GM19240 (cell line): Measurements from ENCODE around the gene RAI1.

Experiments
- DNase-seq: peaks from one replicate; pipeline ENCODE4 v3.0.0; 2011; ENCODE audit warnings: low spot score; ENCODE audit not compliant: insufficient read length

RAI1 gene

GRCh38 chr17:17698371-17698770 is 17.1 kb downstream of the RAI1 start:
- no peak for DNase-seq

GRCh38 chr17:17698869-17699351 is 17.7 kb downstream of the RAI1 start:
- no peak for DNase-seq

DNA sequence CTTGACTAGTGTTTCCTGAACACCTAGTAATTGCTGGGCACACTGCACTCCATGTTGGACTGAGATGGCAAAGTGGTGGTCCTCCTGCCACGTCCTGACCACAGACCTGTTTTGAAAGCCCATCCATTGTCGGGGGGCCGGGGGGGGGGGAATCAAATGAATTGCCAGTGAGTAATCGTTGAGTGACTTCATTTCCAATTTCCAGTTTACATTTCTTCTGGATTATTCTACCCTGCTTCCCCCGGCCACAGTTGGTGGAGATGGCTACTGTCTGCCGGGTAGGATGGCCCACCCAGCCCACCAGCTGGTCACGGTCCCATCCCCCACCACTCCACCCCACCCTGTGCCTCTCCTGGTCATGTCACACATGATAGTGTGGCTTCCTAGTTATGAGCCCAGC is 18.2 kb downstream of the RAI1 start:
- no peak for DNase-seq

DNA sequence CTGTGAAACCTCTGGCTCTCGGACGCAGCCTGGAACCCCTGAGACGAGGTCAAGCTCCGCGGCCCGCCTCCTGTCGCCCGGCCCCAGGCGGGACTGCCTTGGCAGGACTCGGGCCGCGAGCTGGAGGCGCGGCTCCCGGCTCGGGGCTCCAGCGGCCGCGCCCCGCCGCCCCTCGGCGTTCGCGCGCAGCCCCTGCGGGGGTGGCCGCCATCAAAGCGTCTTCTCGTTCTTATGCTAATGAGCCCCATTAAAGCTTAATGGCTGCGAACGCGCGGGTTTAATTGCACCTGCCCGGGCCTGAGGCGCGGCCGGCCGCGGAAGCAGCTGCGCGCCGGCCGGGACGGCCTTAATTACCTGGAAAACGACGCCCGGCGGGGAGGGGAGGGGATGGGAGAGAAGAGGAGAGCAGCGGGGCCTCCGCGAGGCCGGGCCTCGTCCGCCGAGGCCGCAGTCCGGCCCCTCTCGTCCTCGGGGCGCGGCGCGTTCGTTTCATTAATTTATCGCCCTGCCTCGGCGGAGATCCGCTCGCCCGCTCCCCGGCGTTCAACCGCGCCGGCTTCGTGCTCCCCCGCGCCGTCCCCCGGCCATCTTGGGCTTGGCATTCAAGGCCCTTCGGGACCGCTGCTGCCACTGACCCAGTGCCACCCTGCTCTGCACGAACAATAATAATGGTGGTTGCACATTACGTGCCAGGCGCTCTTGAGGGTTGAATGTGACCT is 19.2 kb downstream of the RAI1 start:
- DNase-seq = no peak

DNA sequence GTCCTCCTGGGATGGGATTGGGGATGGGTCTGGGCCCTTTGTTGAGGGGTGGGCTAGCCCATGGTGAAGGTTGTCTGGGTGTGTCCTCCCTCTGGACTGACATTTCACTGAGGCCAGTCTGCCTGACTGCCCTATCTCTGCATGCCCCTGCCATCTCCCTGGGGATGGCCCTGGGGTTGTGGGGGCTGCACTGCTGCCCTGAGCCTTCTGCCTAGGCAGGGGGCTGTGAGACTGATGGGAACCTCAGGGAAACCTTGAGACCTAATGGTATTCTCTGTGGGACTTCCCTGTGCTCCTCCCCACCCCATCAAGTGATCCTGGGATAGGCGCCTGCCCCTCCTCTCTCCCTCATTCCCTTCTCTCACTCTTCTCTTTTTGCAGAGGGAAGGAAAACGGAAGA is 19.9 kb downstream of the RAI1 start:
- no peak for DNase-seq

DNA sequence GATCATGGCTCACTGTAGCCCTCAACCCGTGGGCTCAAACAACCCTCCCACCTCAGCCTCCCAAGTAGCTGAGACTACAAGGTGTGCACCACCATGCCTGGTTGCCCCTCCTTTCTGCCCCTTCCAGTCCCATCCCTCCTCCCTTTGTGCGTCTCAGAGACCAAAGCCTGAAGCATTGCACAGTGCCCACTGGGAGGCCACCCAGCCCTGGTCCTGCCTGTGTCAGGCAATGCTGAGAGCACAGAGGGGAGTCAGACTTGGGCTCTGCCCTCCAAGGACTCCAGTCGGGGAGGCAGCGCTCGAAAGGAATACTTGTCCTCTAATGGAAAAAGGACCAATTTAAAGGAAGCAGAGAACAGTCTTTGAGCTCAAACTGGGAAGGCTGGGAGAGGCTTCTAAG is 20.4 kb downstream of the RAI1 start:
- DNase-seq = no peak

GRCh38 chr17:17702449-17703139 is 21.3 kb downstream of the RAI1 start:
- DNase-seq = no peak

- DNase-seq = no peak
These were observed 22.1 kb downstream of the RAI1 start for GRCh38 chr17:17703140-17703919.

- no peak for DNase-seq
These were observed 23.7 kb downstream of the RAI1 start for GRCh38 chr17:17704931-17705330.

- no peak for DNase-seq
These were observed 25.1 kb downstream of the RAI1 start for GRCh38 chr17:17706140-17707060.

- DNase-seq = no peak
These were observed 27.0 kb downstream of the RAI1 start for GRCh38 chr17:17708295-17708694.

- DNase-seq = no peak
These were observed 27.6 kb downstream of the RAI1 start for GRCh38 chr17:17708816-17709215.

- DNase-seq = no peak
These were observed 28.6 kb downstream of the RAI1 start for GRCh38 chr17:17709815-17710321.

GRCh38 chr17:17710355-17710727 is 29.1 kb downstream of the RAI1 start:
- no peak for DNase-seq

GRCh38 chr17:17710728-17711541 is 29.7 kb downstream of the RAI1 start:
- no peak for DNase-seq

DNA sequence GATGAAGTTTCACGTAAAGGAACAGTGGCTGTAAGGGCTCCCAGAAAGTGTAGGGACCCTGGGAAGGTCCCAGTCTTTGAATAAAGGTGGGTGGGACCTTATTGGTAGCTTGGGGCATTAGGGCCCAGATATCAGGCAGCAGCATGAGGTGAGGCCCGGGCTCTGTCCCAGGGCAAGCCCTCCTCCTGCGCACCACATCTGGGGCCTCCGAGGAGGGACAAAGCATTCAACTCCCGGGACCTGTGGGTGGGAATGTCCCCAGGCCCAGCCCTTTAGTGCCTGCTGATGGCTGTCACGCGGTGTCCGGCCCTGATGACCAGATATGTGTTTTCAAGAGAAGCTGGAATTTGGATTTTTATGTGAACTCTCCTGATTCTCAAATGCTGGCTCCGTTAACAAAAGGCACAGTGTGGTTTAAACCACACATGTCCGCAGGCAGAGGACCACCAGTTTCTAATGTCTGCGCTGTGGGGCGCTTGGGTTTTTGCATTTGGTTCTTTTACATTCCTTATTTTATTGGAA is 30.4 kb downstream of the RAI1 start:
- DNase-seq = no peak

DNA sequence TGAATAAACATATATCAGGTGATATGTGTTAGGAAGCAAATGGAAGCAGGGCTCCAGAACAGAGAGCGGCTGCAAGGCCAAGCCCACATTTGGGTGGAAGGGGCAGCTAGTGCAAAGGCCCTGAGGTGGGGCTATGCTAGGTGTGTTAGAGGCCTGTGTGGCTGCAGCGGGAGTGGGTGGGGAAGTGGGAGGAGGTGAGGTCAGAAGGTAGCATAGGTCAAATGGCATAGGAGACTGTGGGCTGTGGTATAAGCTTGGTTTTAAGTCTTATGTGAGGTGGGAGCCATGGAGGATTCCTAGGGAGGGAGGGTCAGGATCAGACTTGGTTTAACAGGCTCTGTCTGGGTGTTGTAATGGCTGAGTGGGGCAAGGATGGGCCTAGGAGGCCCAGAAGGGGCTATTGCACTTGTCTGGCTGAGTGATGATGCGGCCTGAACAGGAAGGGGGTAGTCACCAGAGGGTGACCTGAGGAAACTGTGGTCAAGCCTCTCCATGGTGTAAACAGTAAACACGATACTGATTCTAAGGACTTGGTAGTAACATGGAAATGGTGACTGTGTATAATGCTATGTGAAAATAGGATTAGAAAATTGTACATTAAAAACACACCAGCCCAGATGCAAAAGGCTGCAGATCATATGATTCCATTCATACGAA is 31.1 kb downstream of the RAI1 start:
- DNase-seq = peak; percentile 73

DNA sequence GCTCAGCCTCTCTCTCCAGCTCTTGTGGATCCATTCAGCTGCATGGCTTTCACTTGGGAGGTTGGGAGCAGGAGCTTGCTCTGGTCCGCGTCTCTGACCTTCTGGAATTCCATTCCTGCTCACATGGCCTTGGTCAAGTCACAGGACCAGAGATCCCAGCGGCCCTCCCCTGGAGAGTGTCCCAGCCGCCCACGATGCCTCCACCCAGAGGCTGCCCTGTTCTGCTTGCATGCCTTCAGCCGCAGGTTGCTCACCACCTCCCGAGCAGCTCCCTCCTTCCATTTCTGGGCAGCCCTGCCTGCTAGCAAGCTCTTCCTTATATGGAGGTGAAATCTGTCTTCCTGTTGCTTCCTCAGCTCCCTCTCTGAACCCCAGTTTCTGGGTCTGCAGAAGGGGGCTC is 32.6 kb downstream of the RAI1 start:
- no peak for DNase-seq

DNA sequence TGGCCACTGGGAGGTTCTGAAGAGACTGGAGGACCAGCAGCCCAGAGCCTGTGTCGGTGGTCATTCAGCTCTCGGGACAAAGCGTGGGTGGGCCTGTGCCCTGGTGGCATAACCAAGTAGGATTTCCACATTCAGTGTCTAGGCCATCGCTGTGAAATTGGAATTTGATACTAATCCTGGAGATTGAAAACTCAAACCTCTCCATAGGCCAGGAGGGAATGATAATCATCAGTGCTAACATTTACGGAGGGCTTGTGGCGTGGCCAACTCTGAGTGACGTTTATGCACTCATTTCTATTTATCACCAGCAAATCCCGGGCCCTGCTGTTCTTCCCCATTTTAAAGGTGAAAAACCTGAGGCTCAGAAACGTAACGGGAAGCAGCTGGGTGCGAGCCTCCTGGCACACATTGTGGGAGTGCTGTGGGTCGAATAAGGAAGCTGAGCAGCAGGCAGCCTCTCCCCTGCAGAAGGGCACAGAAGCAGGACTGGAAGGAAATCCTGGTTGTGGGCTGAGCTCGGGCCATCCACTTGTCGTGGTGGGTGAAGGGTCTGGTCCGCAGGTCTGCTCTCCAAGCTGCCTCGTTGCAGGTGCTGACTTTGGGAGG is 33.1 kb downstream of the RAI1 start:
- no peak for DNase-seq
